ENCODE data around the gene RAB35. TPM values are rescaled to one million over a fixed set of nuclear protein-coding genes. Genes with fewer than 3 reads are reported as not detected.

RAB35 gene
- total and polyA plus RNA-seq, 2 experiments from 2014 or later, result 9.9 to 16.9 TPM

DNA sequence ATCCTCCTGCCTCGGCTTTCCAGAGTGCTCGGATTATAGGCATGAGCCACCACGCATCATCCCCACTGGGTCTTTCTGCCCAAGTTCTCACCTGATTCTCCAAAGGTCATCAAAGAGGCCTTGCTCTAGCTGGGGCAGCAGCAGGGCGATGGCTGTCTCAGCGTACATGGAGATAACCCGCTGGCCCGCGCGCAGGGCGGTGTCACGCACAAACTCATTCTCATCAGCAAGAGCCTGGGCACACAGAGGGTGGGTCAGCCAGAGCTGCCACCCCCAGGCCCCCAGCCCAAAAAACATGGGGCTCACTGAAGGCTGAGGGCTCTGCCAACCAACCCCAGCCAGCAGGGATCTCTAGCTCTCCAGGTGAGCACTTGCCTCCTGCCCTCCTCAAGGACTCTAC is 27.7 kb upstream of the RAB35 start:
- H3K27ac ChIP-seq (ENCODE audit: low read depth), result no peak overlapping the region
- H3K27ac Mint-ChIP-seq, result no peak overlapping the region
- no peak overlapping the region for H3K4me3 ChIP-seq
- TF ChIP-seq STAT1 (IDR thresholded peaks at IDR 0.05; ENCODE audit: unreplicated experiment), result no peak
- no peak for TF ChIP-seq ZNF114 (CRISPR knock-in tag; IDR thresholded peaks at IDR 0.05)
- no peak for TF ChIP-seq EZH2phosphoT487 (IDR thresholded peaks at IDR 0.05; ENCODE audit: unreplicated experiment)
- no peak for TF ChIP-seq CREB1 (CRISPR knock-in tag; IDR thresholded peaks at IDR 0.05; ENCODE audit: low read depth)
- TF ChIP-seq, protein P1, sequence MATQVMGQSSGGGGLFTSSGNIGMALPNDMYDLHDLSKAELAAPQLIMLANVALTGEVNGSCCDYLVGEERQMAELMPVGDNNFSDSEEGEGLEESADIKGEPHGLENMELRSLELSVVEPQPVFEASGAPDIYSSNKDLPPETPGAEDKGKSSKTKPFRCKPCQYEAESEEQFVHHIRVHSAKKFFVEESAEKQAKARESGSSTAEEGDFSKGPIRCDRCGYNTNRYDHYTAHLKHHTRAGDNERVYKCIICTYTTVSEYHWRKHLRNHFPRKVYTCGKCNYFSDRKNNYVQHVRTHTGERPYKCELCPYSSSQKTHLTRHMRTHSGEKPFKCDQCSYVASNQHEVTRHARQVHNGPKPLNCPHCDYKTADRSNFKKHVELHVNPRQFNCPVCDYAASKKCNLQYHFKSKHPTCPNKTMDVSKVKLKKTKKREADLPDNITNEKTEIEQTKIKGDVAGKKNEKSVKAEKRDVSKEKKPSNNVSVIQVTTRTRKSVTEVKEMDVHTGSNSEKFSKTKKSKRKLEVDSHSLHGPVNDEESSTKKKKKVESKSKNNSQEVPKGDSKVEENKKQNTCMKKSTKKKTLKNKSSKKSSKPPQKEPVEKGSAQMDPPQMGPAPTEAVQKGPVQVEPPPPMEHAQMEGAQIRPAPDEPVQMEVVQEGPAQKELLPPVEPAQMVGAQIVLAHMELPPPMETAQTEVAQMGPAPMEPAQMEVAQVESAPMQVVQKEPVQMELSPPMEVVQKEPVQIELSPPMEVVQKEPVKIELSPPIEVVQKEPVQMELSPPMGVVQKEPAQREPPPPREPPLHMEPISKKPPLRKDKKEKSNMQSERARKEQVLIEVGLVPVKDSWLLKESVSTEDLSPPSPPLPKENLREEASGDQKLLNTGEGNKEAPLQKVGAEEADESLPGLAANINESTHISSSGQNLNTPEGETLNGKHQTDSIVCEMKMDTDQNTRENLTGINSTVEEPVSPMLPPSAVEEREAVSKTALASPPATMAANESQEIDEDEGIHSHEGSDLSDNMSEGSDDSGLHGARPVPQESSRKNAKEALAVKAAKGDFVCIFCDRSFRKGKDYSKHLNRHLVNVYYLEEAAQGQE (IDR thresholded peaks at IDR 0.05; ENCODE audit: unreplicated experiment), result no peak
- no peak for TF ChIP-seq ZNF331 (CRISPR knock-in tag; IDR thresholded peaks at IDR 0.05; ENCODE audit: low read depth)
- no peak for TF ChIP-seq EZH2 (IDR thresholded peaks at IDR 0.05; ENCODE audit: low read depth, unreplicated experiment)
- TF ChIP-seq POLR2AphosphoS5 (IDR thresholded peaks at IDR 0.05; ENCODE audit: low read depth), result no peak
- no peaks in the 10 kb centered on the region for H3K9me3 Mint-ChIP-seq
- H3K4me3 Mint-ChIP-seq, result no peak overlapping the region
- no peak for DNase-seq (ENCODE audit: low spot score)
- H3K36me3 Mint-ChIP-seq (ENCODE audit: low read depth), result peaks cover 96% of the 10 kb centered on the region
- no peak for ATAC-seq
- peaks cover 3% of the 10 kb centered on the region for H3K27me3 Mint-ChIP-seq (ENCODE audit: insufficient read depth, low read depth, poor library complexity)
- H3K79me2 ChIP-seq (replicated peaks; ENCODE audit: insufficient read depth), result no peaks in the 10 kb centered on the region
- H3K9me2 ChIP-seq (ENCODE audit: insufficient read depth), result no peaks in the 10 kb centered on the region
- no peak overlapping the region for H2AFZ ChIP-seq
- no peaks in the 10 kb centered on the region for H3K4me1 ChIP-seq (ENCODE audit: insufficient read depth)
- no peak overlapping the region for H3K4me2 ChIP-seq
- peaks cover 5% of the 10 kb centered on the region for H4K20me1 ChIP-seq (replicated peaks; ENCODE audit: insufficient read depth)
- no peaks in the 10 kb centered on the region for H3K27me3 ChIP-seq (ENCODE audit: insufficient read depth)
- H3F3A ChIP-seq (replicated peaks; ENCODE audit: low read depth), result peaks cover 2% of the 10 kb centered on the region; the same call in 1 of the 2 replicates
- H3K4me1 Mint-ChIP-seq, result no peaks in the 10 kb centered on the region
- peaks cover 66% of the 10 kb centered on the region for H3K36me3 ChIP-seq (ENCODE audit: insufficient read depth)

DNA sequence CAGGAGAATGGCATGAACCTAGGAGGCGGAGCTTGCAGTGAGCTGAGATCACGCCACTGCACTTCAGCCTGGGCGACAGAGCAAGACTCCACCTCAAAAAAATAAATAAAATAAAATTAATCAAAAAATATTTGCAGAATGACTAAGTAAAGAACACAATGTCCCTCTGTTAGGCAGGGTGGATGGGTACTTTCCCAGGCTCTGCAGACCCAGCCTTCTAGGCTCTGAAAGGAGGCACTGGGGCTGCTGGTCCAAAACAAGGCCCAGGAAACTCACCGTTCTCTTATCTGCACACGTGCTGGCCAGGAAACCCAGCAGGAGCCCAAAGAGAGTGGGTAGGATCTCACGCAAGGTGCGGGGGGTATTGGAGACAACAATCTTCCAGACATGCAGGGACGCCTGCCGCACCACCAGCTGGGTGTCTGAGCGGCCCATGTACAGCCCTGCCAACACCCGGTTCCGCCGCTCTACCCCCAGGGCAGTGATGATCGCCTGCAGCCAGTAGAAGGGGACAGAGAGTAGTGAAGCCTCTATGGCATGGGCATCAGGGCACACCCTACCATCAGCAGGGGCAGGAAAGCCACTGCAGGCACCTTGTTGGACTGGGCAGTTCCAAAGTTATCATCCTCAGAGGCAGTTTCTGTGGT is 25.8 kb upstream of the RAB35 start:
- H3K9me2 ChIP-seq (ENCODE audit: insufficient read depth), result no peaks in the 10 kb centered on the region
- H3K27me3 ChIP-seq (ENCODE audit: insufficient read depth), result no peaks in the 10 kb centered on the region
- no peaks in the 10 kb centered on the region for H3K4me1 ChIP-seq (ENCODE audit: insufficient read depth)
- H3K27ac ChIP-seq (ENCODE audit: low read depth), result no peak overlapping the region
- no peak overlapping the region for H2AFZ ChIP-seq
- peaks cover 66% of the 10 kb centered on the region for H3K36me3 ChIP-seq (ENCODE audit: insufficient read depth)
- Mint-ChIP-seq H3K27ac (no peak overlapping the region), H3K27me3 (ENCODE audit: insufficient read depth, low read depth, poor library complexity) (peaks cover 6% of the 10 kb centered on the region), H3K9me3 (no peaks in the 10 kb centered on the region), H3K4me1 (no peaks in the 10 kb centered on the region), H3K4me3 (no peak overlapping the region), H3K36me3 (ENCODE audit: low read depth) (peaks cover 96% of the 10 kb centered on the region)
- no peak overlapping the region for H3K4me2 ChIP-seq
- H3K4me3 ChIP-seq, result no peak overlapping the region
- H3F3A ChIP-seq (replicated peaks; ENCODE audit: low read depth), result peaks cover 2% of the 10 kb centered on the region; the same call in 1 of the 2 replicates
- TF ChIP-seq CREB1 (CRISPR knock-in tag; IDR thresholded peaks at IDR 0.05; ENCODE audit: low read depth), result no peak
- TF ChIP-seq EZH2phosphoT487 (IDR thresholded peaks at IDR 0.05; ENCODE audit: unreplicated experiment), result peak; percentile 20
- TF ChIP-seq, protein P2, sequence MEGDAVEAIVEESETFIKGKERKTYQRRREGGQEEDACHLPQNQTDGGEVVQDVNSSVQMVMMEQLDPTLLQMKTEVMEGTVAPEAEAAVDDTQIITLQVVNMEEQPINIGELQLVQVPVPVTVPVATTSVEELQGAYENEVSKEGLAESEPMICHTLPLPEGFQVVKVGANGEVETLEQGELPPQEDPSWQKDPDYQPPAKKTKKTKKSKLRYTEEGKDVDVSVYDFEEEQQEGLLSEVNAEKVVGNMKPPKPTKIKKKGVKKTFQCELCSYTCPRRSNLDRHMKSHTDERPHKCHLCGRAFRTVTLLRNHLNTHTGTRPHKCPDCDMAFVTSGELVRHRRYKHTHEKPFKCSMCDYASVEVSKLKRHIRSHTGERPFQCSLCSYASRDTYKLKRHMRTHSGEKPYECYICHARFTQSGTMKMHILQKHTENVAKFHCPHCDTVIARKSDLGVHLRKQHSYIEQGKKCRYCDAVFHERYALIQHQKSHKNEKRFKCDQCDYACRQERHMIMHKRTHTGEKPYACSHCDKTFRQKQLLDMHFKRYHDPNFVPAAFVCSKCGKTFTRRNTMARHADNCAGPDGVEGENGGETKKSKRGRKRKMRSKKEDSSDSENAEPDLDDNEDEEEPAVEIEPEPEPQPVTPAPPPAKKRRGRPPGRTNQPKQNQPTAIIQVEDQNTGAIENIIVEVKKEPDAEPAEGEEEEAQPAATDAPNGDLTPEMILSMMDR (conservative IDR thresholded peaks at IDR 0.05; ENCODE audit: low read depth in 2 of 2), result no peak
- TF ChIP-seq, protein P3, sequence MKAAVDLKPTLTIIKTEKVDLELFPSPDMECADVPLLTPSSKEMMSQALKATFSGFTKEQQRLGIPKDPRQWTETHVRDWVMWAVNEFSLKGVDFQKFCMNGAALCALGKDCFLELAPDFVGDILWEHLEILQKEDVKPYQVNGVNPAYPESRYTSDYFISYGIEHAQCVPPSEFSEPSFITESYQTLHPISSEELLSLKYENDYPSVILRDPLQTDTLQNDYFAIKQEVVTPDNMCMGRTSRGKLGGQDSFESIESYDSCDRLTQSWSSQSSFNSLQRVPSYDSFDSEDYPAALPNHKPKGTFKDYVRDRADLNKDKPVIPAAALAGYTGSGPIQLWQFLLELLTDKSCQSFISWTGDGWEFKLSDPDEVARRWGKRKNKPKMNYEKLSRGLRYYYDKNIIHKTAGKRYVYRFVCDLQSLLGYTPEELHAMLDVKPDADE (IDR thresholded peaks at IDR 0.05), result no peak
- H4K20me1 ChIP-seq (replicated peaks; ENCODE audit: insufficient read depth), result peaks cover 5% of the 10 kb centered on the region
- DNase-seq (ENCODE audit: low spot score) (no peak), ATAC-seq (no peak)
- H3K79me2 ChIP-seq (replicated peaks; ENCODE audit: insufficient read depth), result no peaks in the 10 kb centered on the region

Data from GM23338 (cell line).